C4-2B (cell line): ENCODE results near the gene IGFBP7.

ENCODE experiments used
- H3K27ac ChIP-seq: fragments of 450-650 bp; 2 replicates; pipeline ENCODE4 v1.5.1; 2017
- CTCF ChIP-seq: fragments of 450-650 bp; conservative IDR thresholded peaks from 2 replicates; pipeline ENCODE4 v1.5.1; 2017; ENCODE audit warnings: mild to moderate bottlenecking
- ZFX ChIP-seq: fragments of 450-650 bp; IDR thresholded peaks from 2 replicates; pipeline ENCODE4 v1.6.1; 2017

The IGFBP7 gene

GRCh38 chr4:57070461-57070860 lies 39.7 kb downstream of the IGFBP7 start:
- TF ChIP-seq ZFX (no peak), CTCF (no peak)
- H3K27ac ChIP-seq, result no peak overlapping the region

GRCh38 chr4:57068237-57068981 lies 41.8 kb downstream of the IGFBP7 start:
- no peak for TF ChIP-seq ZFX
- no peak for TF ChIP-seq CTCF

DNA sequence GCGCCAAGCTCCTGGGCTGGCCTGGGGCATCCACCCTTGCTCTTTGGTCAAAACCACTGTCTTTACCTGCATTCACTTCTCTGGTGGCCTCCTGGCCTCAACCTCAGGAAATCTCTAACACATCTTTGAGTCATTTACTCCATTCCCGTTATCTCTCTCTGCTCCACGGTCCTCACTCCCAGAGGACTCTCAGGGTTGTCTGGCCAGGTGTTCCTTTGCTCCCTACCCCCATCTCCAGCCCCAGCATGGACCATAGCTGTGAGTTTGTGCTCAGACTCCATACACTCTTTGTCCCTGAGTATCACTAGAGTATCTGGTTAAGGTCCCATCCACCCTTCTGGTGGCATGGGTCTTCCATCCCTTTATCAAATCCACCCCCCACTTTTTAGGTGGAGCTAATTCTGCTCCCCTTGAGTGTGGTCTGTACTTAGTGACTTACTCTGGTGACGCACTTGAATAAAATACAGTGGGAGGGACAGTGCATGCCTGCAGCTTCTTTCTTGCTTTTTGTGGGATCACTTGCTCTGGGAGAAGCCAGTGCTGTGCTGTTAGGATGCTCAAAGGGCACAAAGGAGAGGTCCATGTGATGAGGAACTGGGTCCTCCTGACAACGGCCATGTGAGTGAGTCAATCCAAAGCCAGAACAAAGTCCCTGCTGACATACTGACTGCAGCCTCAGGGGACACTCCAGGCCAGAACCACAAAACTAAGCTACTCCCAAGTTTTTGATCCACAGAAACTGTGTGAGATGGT lies 44.3 kb downstream of the IGFBP7 start:
- TF ChIP-seq ZFX, result no peak
- no peak for TF ChIP-seq CTCF
- H3K27ac ChIP-seq, result no peak overlapping the region

More at GRCh38 chr4:57068237-57068981, 41.8 kb downstream of the IGFBP7 start:
- H3K27ac ChIP-seq, result no peak overlapping the region

DNA sequence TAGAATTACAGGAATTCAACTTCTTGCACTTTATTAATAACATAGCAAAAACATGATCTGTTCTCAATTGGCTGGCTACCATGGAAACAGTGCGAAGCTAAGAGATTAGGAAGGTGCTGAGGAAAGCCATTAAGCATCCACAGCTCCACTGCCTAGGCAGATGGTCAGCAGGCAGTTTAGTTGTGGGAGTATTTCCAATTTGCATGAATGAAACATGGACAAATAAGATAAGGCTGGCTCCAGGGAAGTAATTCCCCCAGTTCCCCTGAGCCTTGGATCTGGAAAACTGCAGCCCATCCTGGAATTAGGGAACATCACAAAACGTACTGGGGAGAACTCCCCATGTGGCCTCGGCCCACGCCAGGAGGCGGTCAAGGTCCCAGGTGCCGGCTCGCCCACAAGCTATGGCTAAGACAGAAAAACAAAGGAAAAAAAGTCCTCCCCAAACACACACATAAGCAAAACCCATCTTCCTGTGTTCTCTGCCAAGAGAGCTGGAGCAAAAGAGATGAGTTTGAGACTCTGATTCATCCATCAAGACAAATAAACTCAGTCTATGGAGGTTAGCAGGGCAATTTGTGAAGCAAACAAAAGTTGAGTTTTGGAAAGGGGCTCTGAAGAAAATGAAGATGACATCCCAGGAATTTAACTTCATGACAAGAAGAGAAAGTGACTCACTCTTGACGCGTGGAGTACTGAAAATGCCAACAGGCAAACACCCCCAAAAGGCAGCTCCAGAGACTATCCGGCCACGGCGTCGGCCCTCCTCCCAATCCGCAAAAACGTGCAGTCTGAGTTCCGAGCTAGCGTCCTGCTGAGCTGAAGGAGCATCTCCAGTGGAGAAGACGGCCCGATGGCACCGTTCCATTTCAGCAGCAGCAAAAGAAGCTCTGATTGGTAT lies 45.1 kb downstream of the IGFBP7 start:
- TF ChIP-seq CTCF (no peak), ZFX (no peak)
- no peak overlapping the region for H3K27ac ChIP-seq

- H3K27ac ChIP-seq, result no peak overlapping the region
- no peak for TF ChIP-seq CTCF
- TF ChIP-seq ZFX, result no peak
These were observed 46.1 kb downstream of the IGFBP7 start for GRCh38 chr4:57064120-57064519.

- TF ChIP-seq ZFX, result no peak
- no peak for TF ChIP-seq CTCF
- no peak overlapping the region for H3K27ac ChIP-seq
These were observed 46.7 kb downstream of the IGFBP7 start for GRCh38 chr4:57063518-57063917.
